ENCODE measurements around the gene PPCS.

DNA sequence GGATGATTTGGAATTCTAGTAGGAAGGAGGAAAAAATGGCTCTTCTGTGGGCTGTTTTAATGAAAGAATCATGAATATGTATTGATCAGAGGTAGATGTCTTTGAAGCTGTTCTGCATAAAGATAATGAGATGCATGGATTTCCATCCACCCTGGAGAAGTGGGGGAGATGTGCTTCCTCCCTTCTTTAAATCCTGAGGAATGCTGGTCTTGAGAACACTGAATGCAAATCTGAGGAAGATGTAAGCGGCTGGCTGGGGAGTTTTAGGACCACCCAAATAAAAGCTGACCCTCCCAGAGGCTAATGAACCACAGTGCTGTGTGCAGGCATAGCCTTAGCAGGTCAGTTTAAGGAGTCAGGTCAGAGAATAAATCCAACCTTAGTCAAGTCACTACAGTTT, 37.8 kb upstream of the PPCS start:
- TF ChIP-seq, protein P1, sequence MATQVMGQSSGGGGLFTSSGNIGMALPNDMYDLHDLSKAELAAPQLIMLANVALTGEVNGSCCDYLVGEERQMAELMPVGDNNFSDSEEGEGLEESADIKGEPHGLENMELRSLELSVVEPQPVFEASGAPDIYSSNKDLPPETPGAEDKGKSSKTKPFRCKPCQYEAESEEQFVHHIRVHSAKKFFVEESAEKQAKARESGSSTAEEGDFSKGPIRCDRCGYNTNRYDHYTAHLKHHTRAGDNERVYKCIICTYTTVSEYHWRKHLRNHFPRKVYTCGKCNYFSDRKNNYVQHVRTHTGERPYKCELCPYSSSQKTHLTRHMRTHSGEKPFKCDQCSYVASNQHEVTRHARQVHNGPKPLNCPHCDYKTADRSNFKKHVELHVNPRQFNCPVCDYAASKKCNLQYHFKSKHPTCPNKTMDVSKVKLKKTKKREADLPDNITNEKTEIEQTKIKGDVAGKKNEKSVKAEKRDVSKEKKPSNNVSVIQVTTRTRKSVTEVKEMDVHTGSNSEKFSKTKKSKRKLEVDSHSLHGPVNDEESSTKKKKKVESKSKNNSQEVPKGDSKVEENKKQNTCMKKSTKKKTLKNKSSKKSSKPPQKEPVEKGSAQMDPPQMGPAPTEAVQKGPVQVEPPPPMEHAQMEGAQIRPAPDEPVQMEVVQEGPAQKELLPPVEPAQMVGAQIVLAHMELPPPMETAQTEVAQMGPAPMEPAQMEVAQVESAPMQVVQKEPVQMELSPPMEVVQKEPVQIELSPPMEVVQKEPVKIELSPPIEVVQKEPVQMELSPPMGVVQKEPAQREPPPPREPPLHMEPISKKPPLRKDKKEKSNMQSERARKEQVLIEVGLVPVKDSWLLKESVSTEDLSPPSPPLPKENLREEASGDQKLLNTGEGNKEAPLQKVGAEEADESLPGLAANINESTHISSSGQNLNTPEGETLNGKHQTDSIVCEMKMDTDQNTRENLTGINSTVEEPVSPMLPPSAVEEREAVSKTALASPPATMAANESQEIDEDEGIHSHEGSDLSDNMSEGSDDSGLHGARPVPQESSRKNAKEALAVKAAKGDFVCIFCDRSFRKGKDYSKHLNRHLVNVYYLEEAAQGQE (IDR thresholded peaks at IDR 0.05; ENCODE audit: insufficient read depth in 1 of 2, low read depth in 2 of 2, low read length in 2 of 2) = no peak
- TF ChIP-seq POLR2AphosphoS5 (IDR thresholded peaks at IDR 0.05; ENCODE audit: low read depth, low read length) (no peak), TAF1 (IDR thresholded peaks at IDR 0.05; ENCODE audit: borderline replicate concordance, insufficient read depth, low read length) (no peak), SIN3A (IDR thresholded peaks at IDR 0.05; ENCODE audit: borderline replicate concordance, insufficient read depth, low read length) (no peak), FOXP2 (optimal IDR thresholded peaks at IDR 0.05; ENCODE audit: borderline replicate concordance, extremely low read depth, extremely low read length, insufficient read depth) (no peak)
